Germinal center (tissue), 1 donor: ENCODE measurements around the gene AATF.
A peak's percentile ranks its signal among the peaks of the same experiment; 100 is the strongest.

Source experiments
- DNase-seq: peaks from one replicate; pipeline ENCODE4 v3.0.0; 2012; ENCODE audit warnings: mixed read lengths, low spot score

Gene AATF

GRCh38 chr17:36948717-36949460, at the start of gene AATF:
AATF (plus strand) TSS chr17:36948954; CDS start chr17:36949126, 172 bp downstream.
- DNase-seq: peak; percentile 98

GRCh38 chr17:36899250-36900159, 49.2 kb upstream of the AATF start:
- no peak for DNase-seq

- no peak for DNase-seq
These were observed 48.6 kb upstream of the AATF start for GRCh38 chr17:36900160-36900512.

- no peak for DNase-seq
These were observed 47.2 kb upstream of the AATF start for GRCh38 chr17:36901506-36901905.

- DNase-seq: no peak
These were observed 41.3 kb upstream of the AATF start for GRCh38 chr17:36907407-36907806.

- DNase-seq: no peak
These were observed 38.2 kb upstream of the AATF start for GRCh38 chr17:36910513-36910912.

- no peak for DNase-seq
These were observed 37.8 kb upstream of the AATF start for GRCh38 chr17:36911001-36911400.

- DNase-seq: no peak
These were observed 35.6 kb upstream of the AATF start for GRCh38 chr17:36913132-36913531.

- no peak for DNase-seq
These were observed 30.5 kb upstream of the AATF start for GRCh38 chr17:36918211-36918691.

- DNase-seq: no peak
These were observed 29.3 kb upstream of the AATF start for GRCh38 chr17:36919407-36919968.

- no peak for DNase-seq
These were observed 28.4 kb upstream of the AATF start for GRCh38 chr17:36920032-36921005.

GRCh38 chr17:36921095-36921851, 27.5 kb upstream of the AATF start:
- no peak for DNase-seq

- DNase-seq: no peak
These were observed 26.6 kb upstream of the AATF start for GRCh38 chr17:36922175-36922574.

- DNase-seq: no peak
These were observed 24.9 kb upstream of the AATF start for GRCh38 chr17:36923814-36924221.

- DNase-seq: no peak
These were observed 22.5 kb upstream of the AATF start for GRCh38 chr17:36926226-36926625.

- DNase-seq: no peak
These were observed 22.1 kb upstream of the AATF start for GRCh38 chr17:36926701-36927100.

GRCh38 chr17:36928471-36929345, 20.0 kb upstream of the AATF start:
- no peak for DNase-seq

GRCh38 chr17:36929851-36930582, 18.7 kb upstream of the AATF start:
- no peak for DNase-seq

GRCh38 chr17:36930583-36930900, 18.2 kb upstream of the AATF start:
- DNase-seq: no peak
